ENCODE results near the gene PRR23E. TPM values are rescaled to one million over a fixed set of nuclear protein-coding genes. Genes with fewer than 3 reads are reported as not detected.

Gene PRR23E, protein sequence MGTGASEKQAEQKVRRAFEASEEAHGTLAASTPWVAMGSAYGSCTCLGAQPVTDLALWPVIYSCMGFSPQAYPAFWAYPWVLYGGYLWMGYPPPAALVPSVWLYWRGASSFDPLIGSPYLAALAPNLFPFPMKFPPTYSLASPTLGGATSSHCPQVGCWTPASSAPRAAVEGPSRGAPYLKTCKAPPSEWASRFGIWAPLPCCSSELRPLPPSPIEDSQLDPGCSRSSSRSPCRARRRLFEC
- total RNA-seq: not detected

DNA sequence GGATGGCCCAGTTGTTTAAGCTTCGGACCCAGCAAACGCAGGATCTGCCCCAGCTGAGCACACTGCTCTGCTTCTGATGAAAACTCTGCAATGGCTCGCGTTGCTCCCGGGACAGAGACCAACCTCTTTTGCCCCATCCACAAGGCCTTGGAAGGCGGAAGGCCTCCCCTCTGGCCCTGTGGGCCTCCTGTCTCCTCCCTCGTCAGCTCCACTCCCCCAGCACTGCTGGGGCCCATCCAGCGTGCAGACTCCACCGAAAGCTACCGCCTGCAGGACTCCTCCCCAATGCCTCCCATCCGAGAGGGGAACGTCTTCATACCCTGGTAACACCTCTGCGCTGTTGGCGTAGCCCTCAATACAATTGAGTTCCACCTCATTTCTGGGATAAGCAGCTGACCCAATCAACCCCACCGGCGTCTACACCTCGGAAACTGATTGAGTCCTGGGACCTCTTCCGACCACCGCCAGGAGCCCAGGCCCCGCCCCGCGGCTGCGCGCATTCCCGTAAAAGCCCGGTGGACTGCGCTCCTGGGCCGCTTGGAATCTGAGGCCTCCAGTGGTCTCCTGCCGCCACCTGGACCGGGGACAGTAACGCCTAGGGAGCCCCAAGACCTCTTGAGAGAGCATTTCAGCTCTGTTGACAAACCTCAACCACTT is at the start of gene PRR23E:
TSS of gene PRR23E (plus strand) at position 556 of the 657 bp plus-strand sequence. CDS start 3,555 bp downstream, outside the sequence.
- no peak within 1 kb of the TSS for H3K27ac ChIP-seq
- ATAC-seq (no peak), DNase-seq (no peak)
- H3K36me3 ChIP-seq (replicated peaks in 1 of 2; ENCODE audit: insufficient read depth in 1 of 2, low read depth in 2 of 2): no peaks in the 10 kb centered on the region
- H3K4me3 ChIP-seq: no peak within 1 kb of the TSS
- TF ChIP-seq POLR2A (IDR thresholded peaks at IDR 0.05): no peak
- TF ChIP-seq, protein P1, sequence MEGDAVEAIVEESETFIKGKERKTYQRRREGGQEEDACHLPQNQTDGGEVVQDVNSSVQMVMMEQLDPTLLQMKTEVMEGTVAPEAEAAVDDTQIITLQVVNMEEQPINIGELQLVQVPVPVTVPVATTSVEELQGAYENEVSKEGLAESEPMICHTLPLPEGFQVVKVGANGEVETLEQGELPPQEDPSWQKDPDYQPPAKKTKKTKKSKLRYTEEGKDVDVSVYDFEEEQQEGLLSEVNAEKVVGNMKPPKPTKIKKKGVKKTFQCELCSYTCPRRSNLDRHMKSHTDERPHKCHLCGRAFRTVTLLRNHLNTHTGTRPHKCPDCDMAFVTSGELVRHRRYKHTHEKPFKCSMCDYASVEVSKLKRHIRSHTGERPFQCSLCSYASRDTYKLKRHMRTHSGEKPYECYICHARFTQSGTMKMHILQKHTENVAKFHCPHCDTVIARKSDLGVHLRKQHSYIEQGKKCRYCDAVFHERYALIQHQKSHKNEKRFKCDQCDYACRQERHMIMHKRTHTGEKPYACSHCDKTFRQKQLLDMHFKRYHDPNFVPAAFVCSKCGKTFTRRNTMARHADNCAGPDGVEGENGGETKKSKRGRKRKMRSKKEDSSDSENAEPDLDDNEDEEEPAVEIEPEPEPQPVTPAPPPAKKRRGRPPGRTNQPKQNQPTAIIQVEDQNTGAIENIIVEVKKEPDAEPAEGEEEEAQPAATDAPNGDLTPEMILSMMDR (IDR thresholded peaks at IDR 0.05): no peak
- H3K27me3 ChIP-seq: no peaks in the 10 kb centered on the region
- no peaks in the 10 kb centered on the region for H3K9me3 ChIP-seq
- no peaks in the 10 kb centered on the region for H3K4me1 ChIP-seq
- intact Hi-C loops (cut with DNase I): no loop called here
- WGBS, 2 donors: 91 to 94% methylated on average over 23 to 31 of the region's 31 CpGs

DNA sequence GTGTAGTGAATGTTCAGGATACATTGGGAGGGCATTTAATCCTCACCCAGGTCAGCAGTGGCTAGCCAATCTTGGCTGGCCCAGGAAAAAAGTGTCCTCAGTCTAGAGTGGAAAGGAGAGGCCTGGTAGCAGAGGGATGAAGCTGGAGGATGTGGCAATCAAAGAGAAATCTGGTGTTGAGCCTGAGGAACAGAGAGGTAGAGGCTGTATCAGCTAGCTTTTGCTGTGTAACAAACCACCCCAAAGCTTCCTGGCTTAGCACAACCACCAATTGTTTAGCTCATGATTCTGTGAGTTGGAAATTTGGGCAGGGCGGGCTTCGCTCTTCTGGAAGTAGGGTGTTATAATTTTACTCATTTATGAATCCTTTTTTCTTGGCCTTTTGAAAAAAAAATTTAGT is 49.8 kb upstream of the PRR23E start:
- WGBS, 2 donors: 95 to 96% methylated on average over 2 of the region's 2 CpGs
- Histone ChIP-seq H3K4me1 (peaks cover 19% of the 10 kb centered on the region), H3K27me3 (peaks cover 0 to 25% of the 10 kb centered on the region in 2 donors), H3K27ac (no peak overlapping the region), H3K9me3 (no peaks in the 10 kb centered on the region), H3K36me3 (replicated peaks in 1 of 2; ENCODE audit: insufficient read depth in 1 of 2, low read depth in 2 of 2) (no peaks in the 10 kb centered on the region), H3K4me3 (no peak overlapping the region)
- ATAC-seq: no peak
- no peak for DNase-seq
- intact Hi-C loops (cut with DNase I): no loop called here
- TF ChIP-seq POLR2A (IDR thresholded peaks at IDR 0.05): no peak
- TF ChIP-seq, protein P1 (IDR thresholded peaks at IDR 0.05): no peak

DNA sequence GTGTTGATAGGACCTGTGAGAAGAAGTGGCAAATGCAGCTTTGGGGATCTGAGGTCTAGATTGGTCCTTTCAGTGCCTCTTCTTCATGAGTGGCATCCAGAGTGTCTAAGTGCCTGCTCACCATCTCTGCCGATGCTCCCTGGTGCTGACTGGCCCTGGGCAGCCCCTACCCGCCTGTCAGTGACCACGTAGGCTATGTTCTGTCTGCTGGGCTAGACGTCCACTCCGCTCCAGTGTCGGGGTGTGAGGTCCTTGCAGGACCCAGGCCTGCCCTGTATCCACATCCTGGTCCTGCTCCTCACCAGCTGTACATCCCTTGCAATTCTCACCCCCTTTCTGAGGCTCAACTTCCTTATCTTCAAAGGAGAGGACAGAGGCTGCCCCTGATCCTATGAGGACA is 48.3 kb upstream of the PRR23E start:
- no peak overlapping the region for H3K4me3 ChIP-seq
- no peak for DNase-seq
- TF ChIP-seq, protein P1 (IDR thresholded peaks at IDR 0.05): no peak
- no peak for TF ChIP-seq POLR2A (IDR thresholded peaks at IDR 0.05)

DNA sequence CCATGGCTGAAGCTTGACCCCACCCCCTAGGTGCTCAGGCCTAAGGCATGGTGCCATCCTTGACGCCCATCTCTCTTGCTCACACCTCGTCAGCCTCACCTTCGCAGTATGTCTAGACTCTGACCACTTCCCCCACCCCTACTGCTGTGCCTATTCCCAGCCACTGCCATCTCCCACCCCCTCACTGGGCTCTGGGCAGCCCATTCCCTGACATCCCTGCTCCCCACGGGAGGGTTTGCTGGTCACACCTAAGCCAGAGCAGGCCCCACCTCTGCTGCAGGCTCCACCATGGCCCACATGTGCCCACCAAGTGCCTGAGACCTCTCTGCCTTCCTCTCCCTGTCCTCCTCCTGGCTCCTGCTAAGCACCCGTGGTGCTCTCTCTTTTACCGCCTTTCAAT is 47.7 kb upstream of the PRR23E start:
- ATAC-seq (no peak), DNase-seq (no peak)

More for the DNA sequence above, 48.3 kb upstream of the PRR23E start:
- H3K4me1 ChIP-seq: peaks cover 19% of the 10 kb centered on the region
- no peak overlapping the region for H3K27ac ChIP-seq
- H3K36me3 ChIP-seq (replicated peaks in 1 of 2; ENCODE audit: insufficient read depth in 1 of 2, low read depth in 2 of 2): no peaks in the 10 kb centered on the region
- ATAC-seq: no peak
- H3K9me3 ChIP-seq: no peaks in the 10 kb centered on the region
- intact Hi-C loops (cut with DNase I): no loop called here
- H3K27me3 ChIP-seq: peaks cover 0 to 25% of the 10 kb centered on the region in 2 donors
- 77 to 88% methylated on average over 6 of the region's 6 CpGs for WGBS, 2 donors

More for the DNA sequence above, 47.7 kb upstream of the PRR23E start:
- Histone ChIP-seq H3K27ac (no peak overlapping the region), H3K4me1 (peaks cover 19% of the 10 kb centered on the region), H3K27me3 (peaks cover 0 to 25% of the 10 kb centered on the region in 2 donors), H3K36me3 (replicated peaks in 1 of 2; ENCODE audit: insufficient read depth in 1 of 2, low read depth in 2 of 2) (no peaks in the 10 kb centered on the region), H3K4me3 (no peak overlapping the region), H3K9me3 (no peaks in the 10 kb centered on the region)
- WGBS, 2 donors: 78% methylated on average over 6 of the region's 6 CpGs
- intact Hi-C loops (cut with DNase I): no loop called here
- TF ChIP-seq, protein P1 (IDR thresholded peaks at IDR 0.05): no peak
- no peak for TF ChIP-seq POLR2A (IDR thresholded peaks at IDR 0.05)
